GM10847 (cell line): ENCODE data around the gene AFG1L.

Experiments
- POLR2A ChIP-seq: IDR thresholded peaks from 2 replicates; pipeline ENCODE4 v1.6.1; 2011; ENCODE audit not compliant: insufficient read length; ENCODE audit errors: extremely low read depth

Gene AFG1L

GRCh38 chr6:108518714-108519576 is 224.1 kb downstream of the AFG1L start:
- TF ChIP-seq POLR2A = no peak

GRCh38 chr6:108521616-108522107 is 226.8 kb downstream of the AFG1L start:
- no peak for TF ChIP-seq POLR2A

- no peak for TF ChIP-seq POLR2A
Observed at GRCh38 chr6:108523697-108524096, 228.8 kb downstream of the AFG1L start.

- TF ChIP-seq POLR2A = no peak
Observed at GRCh38 chr6:108524528-108525248, 229.8 kb downstream of the AFG1L start.

GRCh38 chr6:108526739-108527174 is 231.9 kb downstream of the AFG1L start:
- TF ChIP-seq POLR2A = no peak

GRCh38 chr6:108528878-108529277 is 234.0 kb downstream of the AFG1L start:
- no peak for TF ChIP-seq POLR2A

GRCh38 chr6:108531332-108531731 is 236.5 kb downstream of the AFG1L start:
- no peak for TF ChIP-seq POLR2A

GRCh38 chr6:108535114-108535742 is 240.4 kb downstream of the AFG1L start:
- no peak for TF ChIP-seq POLR2A

GRCh38 chr6:108541843-108542759 is 247.2 kb downstream of the AFG1L start:
- TF ChIP-seq POLR2A = no peak

GRCh38 chr6:108543175-108543940 is 248.5 kb downstream of the AFG1L start:
- no peak for TF ChIP-seq POLR2A

GRCh38 chr6:108544606-108545005 is 249.8 kb downstream of the AFG1L start:
- TF ChIP-seq POLR2A = no peak

GRCh38 chr6:108546079-108547049 is 251.5 kb downstream of the AFG1L start:
- no peak for TF ChIP-seq POLR2A

GRCh38 chr6:108549241-108549640 is 254.4 kb downstream of the AFG1L start:
- no peak for TF ChIP-seq POLR2A
